Amniotic epithelial cell (primary cell): ENCODE data around the gene SAMD4A.
"Not testable (repeated sequence)": the region's sequence is repeated elsewhere in the genome, so short reads cannot be mapped to it uniquely, and the experiment has no call there.

Experiments
- DNase-seq: peaks from one replicate; pipeline ENCODE4 v3.0.0-alpha.2; 2010; ENCODE audit warnings: low read depth

Gene SAMD4A

DNA sequence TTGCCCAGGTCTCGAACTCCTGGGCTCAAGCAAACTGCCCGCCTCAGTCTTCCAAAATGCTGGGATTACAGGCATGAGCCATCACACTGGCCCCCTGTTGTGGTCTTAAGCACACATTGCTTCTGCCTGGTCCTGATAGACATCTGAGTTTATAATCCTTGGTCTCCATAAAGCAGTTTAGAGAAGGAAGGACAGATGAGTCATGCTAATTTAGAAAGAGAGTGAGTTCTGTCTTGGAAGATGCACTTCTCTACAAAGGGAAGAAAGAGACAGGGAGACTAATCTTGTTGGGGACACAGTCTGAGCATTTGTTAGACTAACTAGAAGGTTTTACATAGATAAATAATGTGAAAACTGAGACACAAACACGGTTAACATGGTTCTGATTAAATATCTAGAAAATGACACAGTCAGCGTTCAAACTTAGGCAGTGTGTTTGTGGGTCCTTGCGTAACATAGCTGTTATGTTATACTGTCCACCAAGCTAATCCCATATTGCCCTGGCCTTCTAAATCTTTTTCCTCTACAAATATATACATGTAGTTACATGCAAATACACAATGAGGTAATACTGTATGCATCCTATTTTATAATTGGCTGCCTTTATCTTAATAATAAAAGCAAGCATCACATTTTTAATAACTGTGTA, 31.0 kb downstream of the SAMD4A start:
- peak; percentile 71 for DNase-seq

DNA sequence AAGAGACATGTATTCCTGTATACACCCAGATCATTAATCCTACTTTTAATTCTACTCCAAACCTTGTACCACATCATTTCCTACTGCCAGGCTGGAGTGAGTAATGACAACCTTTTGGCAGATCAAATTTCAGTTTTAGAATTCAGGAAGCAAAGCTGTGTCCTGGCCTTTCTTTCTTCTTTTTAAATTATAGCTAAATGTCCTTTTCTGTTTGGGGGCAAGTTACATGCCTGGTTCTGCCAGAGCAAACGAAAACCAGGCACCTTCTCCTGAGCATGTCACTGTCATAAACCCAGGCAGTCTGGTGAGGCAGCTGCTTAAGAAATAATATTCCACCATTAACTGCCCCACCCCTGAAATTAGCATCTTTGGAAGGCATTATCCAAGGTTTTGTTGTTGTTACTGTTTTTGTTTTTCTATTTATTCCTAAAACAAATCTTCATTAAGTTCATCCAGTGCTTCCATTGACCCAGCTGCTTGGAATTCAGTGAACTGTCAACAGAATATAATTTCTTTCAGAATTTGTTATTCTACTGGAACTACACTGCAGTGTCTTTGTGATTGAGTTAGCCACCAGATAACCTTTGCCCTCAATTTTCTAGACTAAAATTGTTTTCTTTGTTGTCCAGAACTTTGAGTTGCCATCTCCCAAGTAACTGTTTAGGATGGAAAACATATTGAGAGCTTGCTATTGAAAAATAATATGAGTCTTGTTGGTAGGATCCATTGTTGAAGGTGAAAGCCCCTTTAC, 33.2 kb downstream of the SAMD4A start:
- DNase-seq, result peak; percentile 20

- peak; percentile 98 for DNase-seq
These were observed 33.8 kb downstream of the SAMD4A start for GRCh38 chr14:54600717-54601109.

DNA sequence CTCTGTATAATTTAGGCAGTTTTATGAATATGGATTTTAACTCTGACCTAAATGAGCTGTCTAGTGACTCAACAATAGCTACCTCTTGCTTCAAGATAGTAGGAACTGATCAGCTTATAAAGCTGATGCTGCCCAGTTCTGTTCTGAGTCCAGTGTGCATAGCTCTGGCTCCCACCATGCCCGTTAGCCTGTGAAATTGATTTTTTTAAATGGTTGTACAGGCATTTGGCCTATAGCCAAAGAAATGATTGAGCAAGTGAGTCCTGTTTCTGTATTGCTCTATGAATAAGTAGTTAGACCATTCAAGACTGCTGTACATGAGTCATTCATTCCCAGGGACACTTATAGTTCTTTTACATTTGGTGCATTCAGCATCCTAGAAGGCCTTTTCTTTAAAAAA, 36.4 kb downstream of the SAMD4A start:
- peak; percentile 68 for DNase-seq

DNA sequence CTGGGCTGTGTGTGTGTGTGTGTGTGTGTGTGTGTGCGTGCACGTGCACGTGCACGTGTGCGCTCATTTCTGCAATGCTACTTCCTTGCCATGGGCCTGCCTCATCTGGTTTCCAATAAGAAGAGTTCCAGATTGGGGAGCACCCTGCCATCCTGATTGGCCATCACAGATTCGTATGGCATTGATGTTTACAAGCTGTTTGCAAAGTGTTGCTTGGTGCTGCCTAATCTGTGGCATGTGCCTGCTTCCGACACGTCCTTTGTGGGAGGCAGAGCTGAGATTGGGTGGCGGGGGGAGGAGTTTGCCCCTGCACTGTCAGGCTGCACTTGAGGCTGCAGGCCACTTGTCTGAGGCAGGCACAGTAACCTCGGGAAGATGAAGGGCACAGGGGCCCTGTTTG, 39.2 kb downstream of the SAMD4A start:
- peak; percentile 21 for DNase-seq

- DNase-seq, result peak; percentile 88
These were observed 39.8 kb downstream of the SAMD4A start for GRCh38 chr14:54606631-54607133.

DNA sequence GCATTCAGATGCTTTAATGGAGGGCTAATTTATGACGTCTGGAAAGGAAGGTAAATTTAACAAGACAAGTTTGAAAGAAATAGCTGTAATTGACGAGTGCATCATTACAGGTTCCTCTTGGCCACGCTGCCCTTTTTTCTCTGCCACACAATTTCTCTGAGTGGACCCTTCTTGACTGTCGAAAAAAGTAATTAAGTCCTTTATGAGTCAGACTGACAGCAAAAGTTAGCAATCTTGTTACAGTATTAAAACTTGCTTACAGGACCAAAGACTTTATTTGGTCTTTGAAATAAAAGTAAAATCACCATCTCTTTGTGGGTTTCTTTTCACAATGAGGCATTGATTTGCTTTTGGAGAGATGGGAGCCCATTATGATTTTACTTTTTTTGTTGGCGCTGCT, 42.6 kb downstream of the SAMD4A start:
- no peak for DNase-seq

DNA sequence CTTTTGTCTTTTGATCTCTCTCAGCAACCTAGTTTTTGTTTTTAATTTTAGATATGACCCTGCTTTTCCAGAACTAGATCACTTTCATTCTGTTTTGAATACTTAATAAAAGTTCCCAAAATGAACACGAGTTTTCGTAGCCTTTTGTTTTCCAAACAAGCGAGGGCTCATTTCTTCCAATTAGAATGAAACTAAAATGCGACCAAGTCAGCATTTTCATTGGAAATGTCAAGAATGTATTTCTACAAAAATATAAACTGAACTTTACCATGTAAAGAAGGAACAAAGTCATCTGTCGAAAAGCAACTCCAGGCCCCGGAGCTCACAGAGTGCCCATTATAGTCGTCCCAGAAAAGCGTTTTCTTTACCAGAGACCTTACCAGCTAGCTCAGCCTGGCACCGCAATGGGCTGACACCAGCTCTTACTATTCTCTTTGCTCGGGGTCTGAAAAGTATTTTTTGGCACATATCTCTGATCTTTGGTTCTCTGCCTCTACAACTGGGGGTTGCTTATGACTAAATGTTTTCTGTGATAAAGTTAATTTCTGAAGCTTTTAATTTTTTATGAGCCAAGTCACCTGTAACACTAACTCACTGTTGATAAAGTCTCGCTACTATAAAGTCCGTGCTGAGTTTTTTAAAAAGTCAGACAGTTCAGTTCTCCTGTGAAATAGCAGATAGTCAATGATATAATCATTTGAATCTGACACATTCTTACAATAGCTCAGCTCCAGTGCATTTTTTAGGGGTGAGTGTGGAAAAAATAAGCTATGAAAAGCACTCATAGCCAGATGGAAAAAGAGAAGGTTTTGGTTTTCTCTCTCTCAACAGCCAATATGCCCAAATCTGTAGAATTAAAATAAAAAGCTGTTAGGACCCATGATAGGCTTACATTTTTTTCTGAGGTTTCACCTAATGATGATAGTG, 43.4 kb downstream of the SAMD4A start:
- DNase-seq, result peak; percentile 55

DNA sequence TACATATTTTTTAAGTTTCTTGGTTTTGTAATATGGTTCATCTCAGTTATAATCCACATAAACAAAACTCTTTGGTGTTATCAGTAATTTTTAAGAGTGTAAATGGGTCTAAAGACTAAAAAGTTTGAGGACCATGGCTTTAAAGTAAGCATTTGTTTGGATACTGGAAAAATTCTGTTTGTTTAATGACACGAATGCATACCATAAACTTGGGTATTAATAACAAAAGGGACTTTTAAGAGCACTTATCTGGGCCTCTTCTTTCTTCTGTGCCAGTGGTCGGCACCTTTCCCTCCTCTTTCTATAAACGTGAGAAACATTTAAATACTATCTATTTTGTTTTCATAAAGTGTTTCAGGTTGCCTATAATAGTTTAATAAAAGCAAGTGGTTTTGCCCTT, 47.4 kb downstream of the SAMD4A start:
- no peak for DNase-seq

DNA sequence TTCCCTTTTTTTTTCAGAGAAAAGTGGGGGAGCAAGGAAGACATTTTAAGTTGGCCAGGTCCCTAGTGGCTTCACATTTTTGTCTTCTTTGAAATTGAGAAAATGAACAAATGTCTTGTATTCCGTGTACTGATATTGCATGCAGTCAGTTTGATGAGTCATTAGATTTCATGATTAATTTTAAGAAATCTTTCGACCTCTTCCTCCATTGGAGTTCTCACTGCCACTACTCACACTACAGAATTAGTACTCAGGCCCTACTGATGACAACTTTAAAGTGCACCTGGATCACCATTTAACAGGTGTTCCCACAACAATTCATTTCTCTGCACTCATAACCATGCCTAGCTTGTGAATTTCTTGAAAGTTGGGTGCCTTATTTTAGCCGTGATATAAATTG, 50.5 kb downstream of the SAMD4A start:
- no peak for DNase-seq

DNA sequence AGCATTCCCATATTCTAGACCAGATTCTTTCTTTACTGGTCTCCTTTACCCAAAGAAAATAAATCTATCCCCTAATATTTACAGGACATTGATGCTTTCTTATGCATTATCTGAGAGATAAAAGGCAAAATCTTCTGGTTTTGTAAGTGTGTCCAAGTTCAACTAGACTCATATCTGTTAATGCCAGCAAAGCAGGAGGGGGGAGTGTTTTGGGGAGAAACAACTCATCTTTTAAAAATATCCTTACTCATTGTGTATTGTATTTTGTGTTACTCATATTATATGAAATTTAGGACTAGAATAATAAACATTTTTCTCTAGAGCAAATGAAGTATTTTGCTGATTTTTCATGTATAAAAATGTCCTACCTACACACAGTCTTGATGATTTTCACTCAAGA, 54.8 kb downstream of the SAMD4A start:
- DNase-seq, result no peak

GRCh38 chr14:54622192-54622958, 55.4 kb downstream of the SAMD4A start:
- peak; percentile 25 for DNase-seq

GRCh38 chr14:54623279-54624004, 56.5 kb downstream of the SAMD4A start:
- DNase-seq, result no peak

DNA sequence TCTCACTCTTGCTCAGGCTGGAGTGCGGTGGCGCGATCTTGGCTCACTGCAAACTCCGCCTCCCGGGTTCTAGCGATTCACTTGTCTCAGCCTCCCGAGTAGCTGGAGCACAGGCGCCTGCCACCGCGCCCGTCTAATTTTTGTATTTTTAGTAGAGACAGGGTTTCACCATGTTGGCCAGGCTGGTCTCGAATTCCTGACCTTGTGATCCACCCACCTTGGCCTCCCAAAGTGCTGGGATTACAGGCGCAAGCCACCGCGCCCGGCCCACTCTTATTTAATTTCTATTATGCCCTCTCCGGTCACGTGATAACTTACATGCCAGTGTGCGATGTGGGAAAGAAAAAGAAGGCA, 57.1 kb downstream of the SAMD4A start:
- not testable (repeated sequence) for DNase-seq

DNA sequence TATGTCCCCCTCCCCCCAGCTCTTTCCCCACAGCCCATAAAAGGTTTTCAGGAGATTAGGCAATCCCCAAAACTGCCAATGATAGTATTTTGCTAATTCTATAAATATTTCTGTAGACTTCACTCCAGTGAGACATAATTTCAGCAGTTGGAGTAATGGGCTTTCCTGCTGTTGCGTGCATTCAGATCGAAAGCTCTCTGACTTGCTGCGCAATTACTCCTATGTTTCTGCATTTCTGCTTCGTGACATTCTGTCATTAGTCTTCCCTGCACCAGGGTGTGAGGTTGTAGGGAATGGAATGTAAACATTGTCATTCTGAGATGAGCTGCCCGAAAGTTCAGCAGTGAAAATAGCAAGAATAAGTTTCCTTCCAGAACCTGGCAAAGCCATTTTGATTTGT, 58.2 kb downstream of the SAMD4A start:
- peak; percentile 65 for DNase-seq

- DNase-seq, result peak; percentile 55
These were observed 60.3 kb downstream of the SAMD4A start for GRCh38 chr14:54627219-54627539.

DNA sequence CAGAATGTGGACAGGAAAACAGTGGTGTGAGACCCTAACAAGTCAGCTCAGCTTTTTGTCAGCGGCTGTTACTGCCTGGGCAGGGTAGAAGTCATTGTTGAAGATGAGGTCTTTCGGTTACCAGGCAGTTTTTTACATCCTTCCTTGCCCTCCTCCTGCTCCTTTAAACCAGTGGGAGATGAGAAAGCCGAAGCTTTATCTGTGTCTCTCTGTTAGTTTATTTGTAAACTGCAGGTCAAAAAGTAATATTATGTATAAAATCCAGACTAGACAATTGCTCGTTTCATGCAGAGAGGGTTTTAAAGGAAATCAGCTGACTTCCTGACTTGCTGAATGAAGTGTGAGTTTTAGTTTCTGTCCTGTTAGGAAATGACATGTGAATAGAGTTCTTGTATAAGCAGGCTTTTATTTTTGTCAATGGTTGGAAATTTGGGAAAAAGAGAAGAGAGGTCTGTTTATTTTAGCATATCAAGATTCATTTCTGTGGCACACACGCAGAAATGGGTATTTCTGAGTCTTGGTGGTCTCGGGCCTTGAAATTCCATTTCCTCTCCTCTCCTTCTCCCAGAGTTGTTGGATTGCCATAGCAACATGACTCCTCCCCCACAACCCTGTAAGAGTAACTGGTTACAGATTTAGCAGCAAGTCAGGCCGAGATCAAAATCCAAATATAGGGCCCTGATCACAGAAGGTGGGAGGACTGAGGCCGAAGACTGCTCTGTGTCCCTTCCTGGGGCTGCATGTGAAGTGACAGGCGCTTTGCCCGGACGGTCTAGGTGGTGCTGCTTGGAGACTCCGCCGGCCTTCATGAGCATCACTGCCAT, 60.8 kb downstream of the SAMD4A start:
- DNase-seq, result peak; percentile 57

GRCh38 chr14:54629183-54629582, 62.3 kb downstream of the SAMD4A start:
- DNase-seq, result no peak

DNA sequence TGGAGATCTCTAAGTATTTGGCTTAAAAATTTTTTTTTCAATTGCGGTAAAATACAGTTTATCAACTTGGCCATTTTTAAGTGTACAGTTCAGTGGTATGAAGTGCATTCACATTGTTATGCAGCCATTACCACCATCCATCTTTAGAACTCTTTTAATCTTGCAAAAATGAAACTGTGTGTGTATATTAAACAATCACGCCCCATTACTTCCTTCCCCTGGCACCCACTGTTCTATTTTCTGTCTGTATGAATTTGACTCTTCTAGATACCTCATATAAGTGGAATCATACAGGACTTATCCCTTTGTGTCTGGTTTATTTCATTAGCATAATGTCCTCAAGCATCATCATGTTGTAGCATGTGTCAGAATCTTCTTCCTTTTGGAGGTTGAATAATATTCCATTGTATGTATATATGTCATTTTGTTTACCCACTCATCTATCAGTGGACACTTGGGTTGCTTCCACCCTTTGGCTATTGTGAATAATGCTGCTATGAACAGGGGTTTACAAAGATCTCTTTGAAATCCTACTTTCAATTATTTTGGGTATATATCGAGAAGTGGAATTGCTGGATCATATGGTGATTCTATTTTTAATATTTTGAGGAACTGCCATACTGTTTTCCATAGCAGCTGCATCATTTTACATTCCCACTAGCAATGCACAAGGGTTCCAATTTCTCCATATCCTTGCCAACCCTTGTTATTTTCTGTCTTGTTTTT, 62.9 kb downstream of the SAMD4A start:
- DNase-seq, result no peak

GRCh38 chr14:54631016-54631415, 64.1 kb downstream of the SAMD4A start:
- DNase-seq, result no peak
